HCT116 (cell line): ENCODE data around the gene EEF1AKMT2. TPM values are rescaled to one million over a fixed set of nuclear protein-coding genes. Genes with fewer than 3 reads are reported as not detected.

Source experiments
- ATAC-seq: fragments of 200-7000 bp; cut with Tn5 transposase; 2 replicates; pipeline ENCODE4 v1.9.1; 2020; ENCODE audit warnings: mild to moderate bottlenecking, moderate library complexity
- BruUV-seq: library from RNA; stranded (reverse); fragments of 400-500 nt; replicated peaks from 2 replicates; lab custom pipeline; 2021; lab: Mats Ljungman, UMichigan
- CTCF ChIA-PET: fragments of 300-600 bp; sonication (Branson Sonifier 250); formaldehyde crosslinking; loops from one replicate; lab custom pipeline; 2021; ENCODE audit warnings: antibody characterized with exemption; lab: Charles Lee
- POLR2A ChIA-PET: fragments of 300-600, 350-600 bp; sonication (Branson Sonifier 250); formaldehyde crosslinking; loops from one replicate; lab custom pipeline; 2021; ENCODE audit warnings: antibody characterized with exemption; lab: Charles Lee
- RAD21 ChIA-PET, 2 experiments: fragments of 300-600 bp; sonication (Branson Sonifier 250); formaldehyde crosslinking; loops; one replicate each; lab custom pipeline; 2023; ENCODE audit warnings: low total read pairs in 2 of 2; ENCODE audit not compliant: uncharacterized antibody in 2 of 2, unreplicated experiment in 2 of 2, low non-redundant PET in 1 of 2; lab: Charles Lee
- DNase-seq: peaks from one replicate; pipeline ENCODE4 v3.0.0-alpha.2; 2010; ENCODE audit warnings: low read depth, low spot score
- H2AFZ ChIP-seq: fragments of 200-600 bp; shearing (Covaris generic), sonication (generic); 2 replicates; pipeline ENCODE4 v1.6.1; 2017; ENCODE audit warnings: low read depth, mixed run types, mixed read lengths, antibody characterized with exemption, low read length; ENCODE audit not compliant: poor library complexity, severe bottlenecking
- H3K27ac ChIP-seq: 2 replicates; pipeline ENCODE4 v1.5.1; 2012; ENCODE audit warnings: low read depth, low read length
- H3K27me3 ChIP-seq: fragments of 200-600 bp; sonication (generic); 2 replicates; pipeline ENCODE4 v1.6.1; 2016; ENCODE audit warnings: mixed run types, low read length, mixed read lengths; ENCODE audit not compliant: insufficient read depth
- H3K36me3 ChIP-seq, 2 experiments: fragments of 200-500 bp in 1 of 2; fragments of 200-600 bp in 1 of 2; sonication (Bioruptor generic) in 1 of 2; sonication (generic) in 1 of 2; 2 replicates each; pipeline versions ENCODE4 v1.5.1 to v1.6.1; 2014 to 2016; ENCODE audit warnings: low read length in 2 of 2, inconsistent platforms in 1 of 2, mixed read lengths in 1 of 2, mixed run types in 1 of 2; ENCODE audit not compliant: insufficient read depth in 2 of 2, control insufficient read depth in 1 of 2
- H3K4me1 ChIP-seq, 2 experiments: fragments of 200-600 bp in 1 of 2; sonication (generic) in 1 of 2; 2 replicates each; pipeline versions ENCODE4 v1.5.1 to v1.6.1; 2012 to 2017; ENCODE audit warnings: low read length in 2 of 2, inconsistent platforms in 1 of 2, mild to moderate bottlenecking in 1 of 2, mixed read lengths in 1 of 2, mixed run types in 1 of 2, moderate library complexity in 1 of 2; ENCODE audit not compliant: insufficient read depth in 2 of 2, control insufficient read depth in 1 of 2
- H3K4me2 ChIP-seq: fragments of 200-600 bp; sonication (generic); 2 replicates; pipeline ENCODE4 v1.6.1; 2017; ENCODE audit warnings: mixed run types, low read length, mixed read lengths
- H3K4me3 ChIP-seq, 2 experiments: fragments of 200-600 bp in 1 of 2; sonication (generic) in 1 of 2; replicated peaks in 1 of 2; 2 replicates each; pipeline ENCODE4 v1.5.1; 2011 to 2016; ENCODE audit warnings: low read length in 2 of 2, control low read depth in 1 of 2, low read depth in 1 of 2, mild to moderate bottlenecking in 1 of 2, mixed read lengths in 1 of 2, mixed run types in 1 of 2
- H3K79me2 ChIP-seq: fragments of 200-600 bp; sonication (generic); 2 replicates; pipeline ENCODE4 v1.6.1; 2017; ENCODE audit warnings: mild to moderate bottlenecking, mixed run types, low read length, moderate library complexity, mixed read lengths; ENCODE audit not compliant: insufficient read depth
- H3K9ac ChIP-seq: fragments of 200-600 bp; sonication (generic); 2 replicates; pipeline ENCODE4 v1.6.1; 2016; ENCODE audit warnings: low read length, mixed read lengths
- H3K9me2 ChIP-seq: fragments of 200-600 bp; sonication (generic), shearing (Covaris generic); 2 replicates; pipeline ENCODE4 v1.6.1; 2017; ENCODE audit warnings: mixed run types, mild to moderate bottlenecking, moderate library complexity; ENCODE audit not compliant: insufficient read depth
- H3K9me3 ChIP-seq, 2 experiments: fragments of 200-500 bp in 1 of 2; fragments of 200-600 bp in 1 of 2; sonication (Bioruptor generic) in 1 of 2; sonication (generic) in 1 of 2; 2 replicates each; pipeline ENCODE4 v1.6.1; 2014 to 2017; ENCODE audit warnings: low read length in 2 of 2, mixed read lengths in 2 of 2, inconsistent platforms in 1 of 2, low read depth in 1 of 2, mild to moderate bottlenecking in 1 of 2, mixed run types in 1 of 2, moderate library complexity in 1 of 2; ENCODE audit not compliant: control insufficient read depth in 1 of 2, insufficient read depth in 1 of 2
- H4K20me1 ChIP-seq: fragments of 200-600 bp; sonication (generic), shearing (Covaris generic); 2 replicates; pipeline ENCODE4 v1.6.1; 2017; ENCODE audit warnings: mixed run types, mild to moderate bottlenecking, moderate library complexity; ENCODE audit not compliant: insufficient read depth
- ATF3 ChIP-seq: IDR thresholded peaks from 2 replicates; pipeline ENCODE4 v1.6.1; 2012
- CBX3 ChIP-seq: IDR thresholded peaks from 2 replicates; pipeline ENCODE4 v1.6.1; 2012; ENCODE audit warnings: low read depth
- CEBPB ChIP-seq: IDR thresholded peaks from 2 replicates; pipeline ENCODE4 v1.6.1; 2012; ENCODE audit warnings: low read depth
- ELF1 ChIP-seq: IDR thresholded peaks from 2 replicates; pipeline ENCODE4 v1.6.1; 2012; ENCODE audit warnings: low read depth, borderline replicate concordance
- EZH2 ChIP-seq: fragments of 200-600 bp; sonication (generic); IDR thresholded peaks from 2 replicates; pipeline ENCODE4 v1.6.1; 2017; ENCODE audit warnings: antibody characterized with exemption, mixed run types
- FOSL1 ChIP-seq: IDR thresholded peaks from 2 replicates; pipeline ENCODE4 v1.6.1; 2012; ENCODE audit warnings: low read depth
- JUND ChIP-seq: IDR thresholded peaks from 2 replicates; pipeline ENCODE4 v1.6.1; 2012
- MAX ChIP-seq: IDR thresholded peaks from 2 replicates; pipeline ENCODE4 v1.6.1; 2012
- POLR2A ChIP-seq: IDR thresholded peaks from 2 replicates; pipeline ENCODE4 v1.7.0; 2011; ENCODE audit warnings: borderline replicate concordance; ENCODE audit not compliant: insufficient read depth, insufficient read length; ENCODE audit errors: extremely low read depth
- POLR2AphosphoS5 ChIP-seq: IDR thresholded peaks from 2 replicates; pipeline ENCODE4 v1.6.1; 2011; ENCODE audit warnings: mild to moderate bottlenecking, low read depth, low read length, moderate library complexity
- RAD21 ChIP-seq: IDR thresholded peaks from 2 replicates; pipeline ENCODE4 v1.6.1; 2012; ENCODE audit warnings: low read depth, mild to moderate bottlenecking
- SIN3A ChIP-seq: IDR thresholded peaks from 2 replicates; pipeline ENCODE4 v1.6.1; 2012; ENCODE audit warnings: low read depth
- SP1 ChIP-seq: IDR thresholded peaks from 2 replicates; pipeline ENCODE4 v1.6.1; 2012; ENCODE audit warnings: low read depth
- TCF7L2 ChIP-seq: IDR thresholded peaks from 2 replicates; pipeline ENCODE4 v1.7.0; 2011; ENCODE audit warnings: borderline replicate concordance, inconsistent platforms; ENCODE audit not compliant: insufficient read depth, insufficient read length; ENCODE audit errors: extremely low read depth
- ZFX ChIP-seq: fragments of 450-650 bp; IDR thresholded peaks from 2 replicates; pipeline ENCODE4 v1.6.1; 2017
- ZNF274 ChIP-seq: fragments of 200-500 bp; sonication (Bioruptor generic); IDR thresholded peaks from 2 replicates; pipeline ENCODE4 v1.6.1; 2014; ENCODE audit warnings: mild to moderate bottlenecking, low read depth, low read length, inconsistent platforms
- intact Hi-C: fragments of 100-400 bp; cut with micrococcal nuclease; formaldehyde crosslinking; loops from 2 replicates; pipeline ENCODE4 v1.10.0; 2022
- total RNA-seq: library from RNA; stranded (reverse); gene quantifications from one replicate; pipeline ENCODE4 v1.2.1, GENCODE V29; 2021; ENCODE audit not compliant: unreplicated experiment
- TF ChIP-seq, protein P1 (sequence below), 3 experiments: fragments of 200-600 bp in 1 of 3; sonication (generic) in 1 of 3; IDR thresholded peaks in 2 of 3; conservative IDR thresholded peaks in 1 of 3; 2 replicates each; pipeline ENCODE4 v1.5.1; 2012 to 2017; ENCODE audit warnings: low read depth in 2 of 3, low read length in 2 of 3, antibody characterized with exemption in 1 of 3, borderline replicate concordance in 1 of 3, control low read depth in 1 of 3, mild to moderate bottlenecking in 1 of 3, mixed read lengths in 1 of 3, mixed run types in 1 of 3, moderate library complexity in 1 of 3; ENCODE audit not compliant: insufficient read depth in 1 of 3
- TF ChIP-seq, protein P2 (sequence below): IDR thresholded peaks from 2 replicates; pipeline ENCODE4 v1.6.1; 2012; ENCODE audit warnings: low read depth
- TF ChIP-seq, protein P3 (sequence below): IDR thresholded peaks from 2 replicates; pipeline ENCODE4 v1.6.1; 2011; ENCODE audit warnings: mild to moderate bottlenecking, low read length, moderate library complexity; ENCODE audit not compliant: insufficient replicate concordance; ENCODE audit errors: extremely low read depth

EEF1AKMT2 gene
- total RNA-seq, 1 experiment from 2014 or later: 39.6 TPM

DNA sequence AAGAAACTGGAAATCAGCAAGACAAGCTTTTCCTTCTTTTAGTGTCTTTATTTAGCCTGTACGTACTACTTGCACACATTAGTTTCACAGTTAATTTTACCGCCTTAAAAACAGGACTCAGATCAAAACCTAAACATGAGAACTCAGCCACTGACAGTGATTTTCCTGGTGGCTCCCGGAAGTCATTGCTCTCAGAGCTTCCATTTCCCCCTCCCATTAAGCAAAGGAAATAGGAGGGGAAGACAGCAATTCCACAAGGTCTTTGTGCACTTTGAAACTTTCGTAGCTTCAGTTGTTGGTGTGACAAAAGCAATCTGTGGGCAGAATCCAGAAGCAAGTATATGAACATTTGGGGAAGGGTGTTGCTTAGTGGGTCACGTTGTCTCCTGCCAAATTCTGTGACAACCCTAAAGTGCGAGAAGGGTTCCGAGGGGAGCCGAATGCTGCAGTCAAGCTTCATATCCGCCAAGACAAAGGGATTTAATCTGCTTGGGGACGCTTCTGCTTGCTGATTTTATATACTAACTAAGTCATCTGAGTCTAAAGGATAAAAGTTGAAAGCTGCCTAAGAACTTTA is 77.9 kb downstream of the EEF1AKMT2 start:
- Histone ChIP-seq H3K4me2 (no peak overlapping the region), H3K9me2 (no peaks in the 10 kb centered on the region), H3K9ac (no peak overlapping the region), H3K27ac (no peak overlapping the region), H2AFZ (no peak overlapping the region), H3K4me3 (no peak overlapping the region), H4K20me1 (no peaks in the 10 kb centered on the region), H3K27me3 (no peaks in the 10 kb centered on the region), H3K4me1 (peaks cover 19 to 29% of the 10 kb centered on the region in 2 experiments), H3K79me2 (no peaks in the 10 kb centered on the region; the same call in 1 of the 2 replicates), H3K36me3 (no peaks in the 10 kb centered on the region), H3K9me3 (no peaks in the 10 kb centered on the region)
- no TSS peak for BruUV-seq
- intact Hi-C loops: no loop called here
- DNase-seq (no peak), ATAC-seq (no peak)
- ChIA-PET POLR2A (no interaction called here), CTCF (no interaction called here), RAD21 (no interaction called here)
- no peak for TF ChIP-seq FOSL1
- no peak for TF ChIP-seq ELF1
- TF ChIP-seq SIN3A: no peak
- TF ChIP-seq, protein P1, sequence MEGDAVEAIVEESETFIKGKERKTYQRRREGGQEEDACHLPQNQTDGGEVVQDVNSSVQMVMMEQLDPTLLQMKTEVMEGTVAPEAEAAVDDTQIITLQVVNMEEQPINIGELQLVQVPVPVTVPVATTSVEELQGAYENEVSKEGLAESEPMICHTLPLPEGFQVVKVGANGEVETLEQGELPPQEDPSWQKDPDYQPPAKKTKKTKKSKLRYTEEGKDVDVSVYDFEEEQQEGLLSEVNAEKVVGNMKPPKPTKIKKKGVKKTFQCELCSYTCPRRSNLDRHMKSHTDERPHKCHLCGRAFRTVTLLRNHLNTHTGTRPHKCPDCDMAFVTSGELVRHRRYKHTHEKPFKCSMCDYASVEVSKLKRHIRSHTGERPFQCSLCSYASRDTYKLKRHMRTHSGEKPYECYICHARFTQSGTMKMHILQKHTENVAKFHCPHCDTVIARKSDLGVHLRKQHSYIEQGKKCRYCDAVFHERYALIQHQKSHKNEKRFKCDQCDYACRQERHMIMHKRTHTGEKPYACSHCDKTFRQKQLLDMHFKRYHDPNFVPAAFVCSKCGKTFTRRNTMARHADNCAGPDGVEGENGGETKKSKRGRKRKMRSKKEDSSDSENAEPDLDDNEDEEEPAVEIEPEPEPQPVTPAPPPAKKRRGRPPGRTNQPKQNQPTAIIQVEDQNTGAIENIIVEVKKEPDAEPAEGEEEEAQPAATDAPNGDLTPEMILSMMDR (IDR thresholded peaks at IDR 0.05 in 2 of 3, conservative IDR thresholded peaks at IDR 0.05 in 1 of 3; ENCODE audit: borderline replicate concordance in 1 of 3, insufficient read depth in 1 of 3, low read depth in 2 of 3, low read length in 2 of 3): no peak
- no peak for TF ChIP-seq RAD21
- TF ChIP-seq ZFX: no peak
- TF ChIP-seq POLR2AphosphoS5: no peak
- no peak for TF ChIP-seq SP1
- no peak for TF ChIP-seq POLR2A
- no peak for TF ChIP-seq ATF3
- TF ChIP-seq, protein P2, sequence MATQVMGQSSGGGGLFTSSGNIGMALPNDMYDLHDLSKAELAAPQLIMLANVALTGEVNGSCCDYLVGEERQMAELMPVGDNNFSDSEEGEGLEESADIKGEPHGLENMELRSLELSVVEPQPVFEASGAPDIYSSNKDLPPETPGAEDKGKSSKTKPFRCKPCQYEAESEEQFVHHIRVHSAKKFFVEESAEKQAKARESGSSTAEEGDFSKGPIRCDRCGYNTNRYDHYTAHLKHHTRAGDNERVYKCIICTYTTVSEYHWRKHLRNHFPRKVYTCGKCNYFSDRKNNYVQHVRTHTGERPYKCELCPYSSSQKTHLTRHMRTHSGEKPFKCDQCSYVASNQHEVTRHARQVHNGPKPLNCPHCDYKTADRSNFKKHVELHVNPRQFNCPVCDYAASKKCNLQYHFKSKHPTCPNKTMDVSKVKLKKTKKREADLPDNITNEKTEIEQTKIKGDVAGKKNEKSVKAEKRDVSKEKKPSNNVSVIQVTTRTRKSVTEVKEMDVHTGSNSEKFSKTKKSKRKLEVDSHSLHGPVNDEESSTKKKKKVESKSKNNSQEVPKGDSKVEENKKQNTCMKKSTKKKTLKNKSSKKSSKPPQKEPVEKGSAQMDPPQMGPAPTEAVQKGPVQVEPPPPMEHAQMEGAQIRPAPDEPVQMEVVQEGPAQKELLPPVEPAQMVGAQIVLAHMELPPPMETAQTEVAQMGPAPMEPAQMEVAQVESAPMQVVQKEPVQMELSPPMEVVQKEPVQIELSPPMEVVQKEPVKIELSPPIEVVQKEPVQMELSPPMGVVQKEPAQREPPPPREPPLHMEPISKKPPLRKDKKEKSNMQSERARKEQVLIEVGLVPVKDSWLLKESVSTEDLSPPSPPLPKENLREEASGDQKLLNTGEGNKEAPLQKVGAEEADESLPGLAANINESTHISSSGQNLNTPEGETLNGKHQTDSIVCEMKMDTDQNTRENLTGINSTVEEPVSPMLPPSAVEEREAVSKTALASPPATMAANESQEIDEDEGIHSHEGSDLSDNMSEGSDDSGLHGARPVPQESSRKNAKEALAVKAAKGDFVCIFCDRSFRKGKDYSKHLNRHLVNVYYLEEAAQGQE: no peak
- TF ChIP-seq JUND: no peak
- TF ChIP-seq ZNF274: no peak
- no peak for TF ChIP-seq CBX3
- no peak for TF ChIP-seq TCF7L2
- no peak for TF ChIP-seq CEBPB
- TF ChIP-seq, protein P3, sequence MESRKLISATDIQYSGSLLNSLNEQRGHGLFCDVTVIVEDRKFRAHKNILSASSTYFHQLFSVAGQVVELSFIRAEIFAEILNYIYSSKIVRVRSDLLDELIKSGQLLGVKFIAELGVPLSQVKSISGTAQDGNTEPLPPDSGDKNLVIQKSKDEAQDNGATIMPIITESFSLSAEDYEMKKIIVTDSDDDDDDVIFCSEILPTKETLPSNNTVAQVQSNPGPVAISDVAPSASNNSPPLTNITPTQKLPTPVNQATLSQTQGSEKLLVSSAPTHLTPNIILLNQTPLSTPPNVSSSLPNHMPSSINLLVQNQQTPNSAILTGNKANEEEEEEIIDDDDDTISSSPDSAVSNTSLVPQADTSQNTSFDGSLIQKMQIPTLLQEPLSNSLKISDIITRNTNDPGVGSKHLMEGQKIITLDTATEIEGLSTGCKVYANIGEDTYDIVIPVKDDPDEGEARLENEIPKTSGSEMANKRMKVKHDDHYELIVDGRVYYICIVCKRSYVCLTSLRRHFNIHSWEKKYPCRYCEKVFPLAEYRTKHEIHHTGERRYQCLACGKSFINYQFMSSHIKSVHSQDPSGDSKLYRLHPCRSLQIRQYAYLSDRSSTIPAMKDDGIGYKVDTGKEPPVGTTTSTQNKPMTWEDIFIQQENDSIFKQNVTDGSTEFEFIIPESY: no peak
- no peak for TF ChIP-seq EZH2
- TF ChIP-seq MAX: no peak
